G401.6 (cell line): ENCODE results near the gene GLIS1.

Experiments used
- FAIRE-seq: peaks from 2 replicates; lab custom pipeline; 2012; peaks lifted over from hg19 to GRCh38; lab: Jason Lieb, UNC

GLIS1 gene

DNA sequence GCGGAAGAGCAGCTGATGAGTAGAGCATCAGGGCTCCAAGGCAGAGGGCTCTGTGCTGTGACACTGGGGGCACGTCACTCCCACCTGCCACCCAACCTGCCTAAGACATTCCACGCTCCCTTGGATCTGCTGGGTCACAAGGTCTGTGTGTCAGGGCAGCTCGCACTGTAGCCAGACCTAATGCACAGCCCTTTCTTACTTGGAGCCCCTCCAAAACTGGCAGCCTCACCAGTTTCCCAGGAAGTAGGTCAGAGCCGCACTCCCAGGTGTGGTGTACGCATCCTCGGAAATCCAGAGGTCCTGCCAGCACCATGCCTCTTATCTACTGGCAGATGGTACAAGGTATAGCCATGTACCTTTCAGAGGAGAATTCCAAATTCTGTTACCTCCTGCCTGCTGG lies 257.5 kb downstream of the GLIS1 start:
- no peak for FAIRE-seq

DNA sequence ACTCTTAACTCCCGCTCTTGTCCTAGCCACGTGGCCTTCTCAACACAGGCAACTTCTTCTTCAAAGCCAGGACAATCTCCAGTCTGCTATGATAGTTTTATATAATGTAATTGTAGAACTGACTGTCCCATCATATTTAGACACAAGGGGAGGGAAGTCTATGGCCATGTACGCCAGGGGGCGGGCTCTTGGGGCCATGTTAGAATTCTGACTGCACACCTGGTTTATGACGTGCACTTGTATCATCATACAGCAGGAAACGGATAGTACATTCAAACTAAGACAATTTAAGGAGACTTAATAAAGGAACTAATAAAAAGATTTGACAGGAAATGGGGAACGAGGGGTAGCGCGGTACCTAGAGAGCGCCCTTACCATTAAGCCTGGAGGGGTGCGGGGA lies 258.3 kb downstream of the GLIS1 start:
- FAIRE-seq = no peak

DNA sequence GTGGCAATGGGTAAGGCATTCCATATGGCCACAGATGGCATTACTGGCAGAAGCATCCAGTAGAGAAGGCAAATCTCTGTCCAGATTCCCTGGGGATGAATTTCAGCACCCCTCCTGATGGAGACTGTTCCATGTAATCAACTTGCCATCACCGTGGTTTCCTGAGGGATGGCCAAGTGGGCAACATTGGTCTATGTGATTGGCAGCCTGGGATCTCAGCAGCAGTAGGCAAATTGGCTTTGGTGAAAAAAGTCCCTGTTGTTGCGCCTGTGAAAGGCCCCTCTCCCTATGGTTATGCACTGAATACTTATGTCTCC lies 260.5 kb downstream of the GLIS1 start:
- no peak for FAIRE-seq

DNA sequence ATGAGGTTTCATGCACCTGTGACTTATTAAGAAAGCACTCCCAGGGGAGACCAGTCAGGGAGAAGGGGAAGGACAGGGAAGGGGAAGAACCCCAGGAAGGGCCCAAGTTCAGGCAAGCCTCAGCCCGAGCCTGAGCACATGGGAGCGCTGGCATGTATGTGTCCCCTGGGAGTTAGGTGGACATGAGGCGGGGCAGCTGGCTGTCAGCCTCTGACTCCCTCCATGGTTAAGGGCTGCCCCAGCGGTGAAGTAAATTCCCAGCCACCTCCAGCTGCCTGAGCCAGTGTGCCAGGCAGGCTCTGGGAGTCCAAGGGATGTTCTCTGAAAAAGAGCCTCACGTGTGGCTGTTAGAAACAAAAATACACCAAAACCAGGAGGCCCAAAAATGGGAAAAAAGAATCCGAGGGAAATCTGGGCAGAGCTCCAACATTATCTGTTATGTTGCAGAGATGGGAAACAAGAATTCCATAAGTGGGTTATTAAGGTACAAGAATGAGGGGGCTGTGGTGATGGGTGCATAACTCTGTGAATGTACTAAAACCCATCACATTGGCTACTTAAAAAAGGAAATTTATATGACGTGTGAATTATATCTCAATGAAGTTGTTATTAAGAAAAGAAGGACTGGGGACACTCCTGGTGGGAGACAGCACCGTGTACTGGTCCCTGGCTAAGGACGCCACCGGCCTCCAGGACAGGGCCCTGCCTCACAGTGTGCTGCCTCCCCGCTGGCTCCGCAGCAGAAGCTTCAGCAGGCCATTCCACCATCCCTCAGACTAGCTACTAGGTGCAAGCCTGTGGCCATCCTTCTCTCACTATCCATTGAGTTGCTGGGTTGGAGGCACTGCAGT lies 261.1 kb downstream of the GLIS1 start:
- FAIRE-seq = no peak

DNA sequence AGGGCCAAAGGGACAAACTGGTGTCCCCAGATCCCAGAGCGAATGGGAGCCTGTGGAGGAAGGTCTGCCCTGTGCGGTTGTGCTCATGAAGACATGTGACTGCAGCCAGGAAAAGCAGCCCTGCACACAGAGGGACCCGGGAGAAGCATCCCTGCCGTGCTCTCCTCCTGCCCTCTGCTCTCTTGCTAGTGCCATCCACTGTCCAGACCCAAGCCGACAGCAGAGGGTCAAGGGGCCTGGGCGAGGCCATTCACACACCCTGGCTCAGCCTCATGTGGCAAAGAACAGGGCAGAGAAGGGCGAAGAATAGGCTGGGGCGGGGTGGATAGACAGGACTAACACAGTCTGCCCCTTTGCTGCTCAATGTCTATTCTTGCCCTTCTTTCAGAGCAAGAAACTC lies 262.4 kb downstream of the GLIS1 start:
- FAIRE-seq = no peak

DNA sequence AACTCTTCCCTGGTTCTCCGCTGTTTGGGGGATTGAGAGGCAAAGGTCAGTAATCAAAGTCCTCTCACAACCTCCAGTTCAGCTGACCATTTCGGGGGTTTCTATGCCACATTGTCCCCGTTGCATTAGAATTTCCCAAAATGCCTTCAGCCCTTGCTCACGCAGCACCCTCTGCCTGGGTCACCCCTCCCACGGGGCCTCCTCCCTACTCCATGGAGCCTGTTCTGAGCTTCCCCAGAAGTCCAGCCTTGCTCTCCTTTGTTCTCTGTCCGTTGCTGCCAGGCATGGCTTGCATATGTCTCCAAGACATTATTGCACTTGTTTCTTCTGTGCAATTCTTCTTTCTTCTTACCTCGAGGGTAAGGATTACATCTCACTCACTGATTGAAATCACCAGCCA lies 263.3 kb downstream of the GLIS1 start:
- no peak for FAIRE-seq

DNA sequence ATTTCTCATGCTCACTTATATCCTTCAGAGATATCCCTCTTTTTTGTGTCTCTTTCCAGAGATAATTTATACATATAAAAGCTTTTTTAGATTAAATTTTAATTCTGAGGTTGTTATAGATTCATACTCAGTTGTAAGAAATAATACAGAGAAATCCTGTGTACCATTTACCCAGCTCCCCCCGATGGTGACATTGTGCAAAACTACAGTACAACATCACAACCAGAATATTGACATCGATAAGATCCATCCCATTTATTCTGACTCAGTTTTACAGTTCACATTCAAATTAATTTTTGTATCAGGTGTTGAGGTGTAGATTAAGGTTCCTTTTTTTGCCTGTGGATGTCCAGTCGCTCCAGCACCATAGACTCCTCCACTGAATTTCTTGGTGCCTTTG lies 265.5 kb downstream of the GLIS1 start:
- peak; percentile 85 for FAIRE-seq

DNA sequence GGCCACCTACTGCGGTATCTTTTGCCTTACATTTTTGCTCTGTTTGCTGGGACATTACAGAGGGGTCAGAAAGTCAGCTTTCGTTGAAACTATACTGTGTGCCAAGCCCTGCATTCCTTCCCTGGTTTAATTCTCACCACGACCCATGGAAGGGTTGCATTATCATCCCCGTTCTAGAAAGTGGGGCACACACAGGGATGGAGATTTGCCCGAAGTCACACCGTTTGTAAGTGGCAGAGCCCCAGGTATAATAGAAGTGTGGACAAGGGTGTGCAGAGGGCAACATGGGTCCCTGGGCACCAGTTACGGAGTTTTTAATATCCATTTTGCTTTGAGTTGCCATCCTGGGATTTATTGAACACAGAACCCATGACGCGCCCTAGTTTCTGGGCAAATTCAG lies 268.0 kb downstream of the GLIS1 start:
- no peak for FAIRE-seq

DNA sequence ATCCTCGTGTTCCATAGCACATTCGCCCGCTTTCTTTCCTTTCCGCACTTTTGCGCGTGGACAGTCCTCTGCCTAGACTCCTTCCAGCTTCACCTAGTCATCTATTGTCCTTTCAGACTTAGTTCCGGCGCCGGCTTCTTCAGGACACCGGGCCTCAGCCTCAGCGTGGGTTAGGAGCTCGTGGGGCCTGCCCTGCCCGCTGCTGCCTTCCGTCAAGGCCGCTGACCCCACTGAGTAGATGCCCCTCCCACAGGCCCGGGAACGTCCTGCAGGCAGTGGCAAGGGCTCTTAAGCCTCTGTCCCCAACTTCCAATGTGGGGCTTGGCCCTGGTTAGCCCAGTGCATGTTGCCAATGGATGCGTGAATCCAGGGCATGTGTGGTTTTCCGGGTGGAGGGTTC lies 268.4 kb downstream of the GLIS1 start:
- no peak for FAIRE-seq

DNA sequence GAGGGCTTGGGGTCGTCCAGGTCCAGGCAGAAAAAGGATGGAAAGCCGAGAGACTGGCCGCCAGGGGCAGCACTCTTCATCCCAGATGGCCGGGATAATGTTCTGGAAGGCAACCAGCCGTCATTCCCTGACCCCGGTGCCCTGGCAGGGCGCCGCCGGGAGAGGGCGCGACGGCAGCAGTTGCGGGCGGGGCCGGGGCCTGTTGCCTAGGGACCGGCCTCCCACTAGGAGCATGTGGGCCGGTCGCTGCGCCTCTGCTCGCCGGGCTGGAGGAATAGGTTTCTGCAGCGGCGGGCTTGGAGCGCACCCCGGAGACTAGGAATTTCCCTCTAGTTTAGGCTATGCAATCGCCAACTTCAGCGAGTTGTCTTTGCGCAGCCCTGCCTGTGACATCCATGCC lies 268.8 kb downstream of the GLIS1 start:
- no peak for FAIRE-seq

DNA sequence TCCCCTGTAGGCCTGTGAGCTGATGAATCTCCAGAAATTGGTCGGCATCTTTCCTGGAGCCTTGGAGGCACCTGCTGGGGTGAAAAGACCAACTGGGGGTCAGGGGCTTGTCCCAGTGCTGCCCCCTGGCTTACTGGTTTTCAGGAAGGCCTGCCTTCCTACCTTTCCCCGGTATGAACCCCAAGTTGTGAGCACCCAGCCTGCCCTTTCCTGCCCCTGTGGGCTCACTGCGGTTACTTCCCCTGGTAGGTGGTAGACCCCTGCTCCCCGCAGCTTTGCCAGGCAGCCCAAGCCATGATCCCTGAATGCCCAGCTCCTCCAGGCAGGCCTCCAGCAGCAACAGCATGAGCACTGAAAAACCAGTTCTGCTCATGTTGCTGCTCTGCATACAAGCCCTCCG lies 269.6 kb downstream of the GLIS1 start:
- FAIRE-seq = no peak

DNA sequence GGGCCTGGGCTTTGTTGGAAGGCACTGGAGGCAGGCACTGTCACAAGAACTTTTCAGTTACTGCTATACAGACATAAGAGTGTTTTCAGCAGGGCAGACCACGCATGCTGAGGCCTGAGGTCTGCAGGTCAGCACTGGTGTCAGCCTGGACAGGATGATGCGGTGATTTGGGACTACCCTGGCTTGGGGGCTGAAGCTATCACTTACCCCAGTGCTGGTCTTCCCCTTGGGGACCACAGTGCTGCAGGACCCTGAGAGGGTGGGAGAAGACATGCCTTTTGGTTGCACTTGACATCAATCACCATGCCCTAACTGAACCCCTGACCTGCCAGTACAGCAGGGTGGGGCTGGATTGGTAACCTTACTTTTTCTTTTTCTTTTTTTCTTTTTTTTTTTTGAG lies 270.6 kb downstream of the GLIS1 start:
- FAIRE-seq = no peak

DNA sequence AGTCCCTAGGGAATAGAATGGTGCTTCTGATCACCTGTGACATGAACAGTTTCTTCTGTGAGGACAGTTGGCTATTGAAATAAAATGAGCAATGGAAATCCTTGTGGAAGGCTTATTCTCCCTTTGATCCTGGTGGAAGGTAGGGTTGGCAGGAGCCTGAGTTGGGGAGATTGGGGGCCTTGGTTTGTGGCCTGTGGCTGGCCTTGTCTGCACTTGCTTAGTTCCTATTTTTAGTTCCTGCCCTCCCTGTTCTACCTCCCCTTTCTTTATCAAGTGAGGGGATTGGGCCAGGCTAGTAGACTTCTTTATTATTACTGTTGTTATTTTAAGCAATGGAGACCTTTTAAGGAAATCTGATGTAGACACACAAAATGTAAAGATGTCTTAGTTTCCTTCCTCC lies 271.6 kb downstream of the GLIS1 start:
- FAIRE-seq = no peak

DNA sequence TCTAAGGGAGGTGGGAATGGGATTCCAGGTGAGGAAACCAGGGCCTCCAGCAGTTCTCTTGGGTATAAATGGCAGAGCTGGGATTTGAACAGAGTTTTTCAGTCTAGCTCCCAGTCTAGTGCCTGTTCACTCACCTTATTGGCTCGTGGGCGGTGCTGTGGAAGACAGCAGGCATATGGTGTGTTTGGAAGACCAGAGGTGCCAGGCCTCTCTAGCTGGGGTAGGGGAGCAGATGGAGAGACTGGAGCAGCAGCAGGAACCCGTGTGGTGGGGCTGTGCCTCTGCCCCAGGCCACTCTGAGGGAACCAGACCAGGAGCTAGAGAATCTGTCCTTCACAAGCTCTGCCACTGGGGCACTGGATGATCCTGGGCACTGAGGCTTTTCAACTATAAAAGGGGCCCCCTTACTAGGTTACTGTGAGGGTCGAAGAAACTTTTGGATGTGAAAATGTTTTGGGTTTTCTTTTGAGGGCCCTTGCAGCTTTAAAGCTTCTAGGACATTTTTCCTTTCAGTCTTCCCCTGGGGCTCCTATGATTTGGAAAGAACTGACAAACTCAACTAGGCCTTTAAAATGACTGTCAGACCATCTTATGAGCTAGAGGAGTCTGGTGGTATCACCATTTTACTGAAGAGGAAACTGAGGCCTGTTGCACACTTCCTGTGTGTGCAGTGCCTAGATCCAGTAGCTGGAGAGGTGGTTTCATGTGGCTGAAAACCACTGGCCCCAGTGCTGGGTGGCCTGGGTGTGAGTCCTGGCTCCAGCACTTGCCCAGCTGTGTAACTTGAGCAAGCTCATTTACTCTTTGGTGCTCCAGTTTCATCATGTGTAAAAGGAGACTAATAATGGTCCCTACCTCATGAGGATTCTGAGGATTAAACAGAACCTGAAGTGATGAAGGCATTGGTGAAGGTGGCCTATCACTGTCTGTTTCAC lies 273.7 kb downstream of the GLIS1 start:
- no peak for FAIRE-seq

DNA sequence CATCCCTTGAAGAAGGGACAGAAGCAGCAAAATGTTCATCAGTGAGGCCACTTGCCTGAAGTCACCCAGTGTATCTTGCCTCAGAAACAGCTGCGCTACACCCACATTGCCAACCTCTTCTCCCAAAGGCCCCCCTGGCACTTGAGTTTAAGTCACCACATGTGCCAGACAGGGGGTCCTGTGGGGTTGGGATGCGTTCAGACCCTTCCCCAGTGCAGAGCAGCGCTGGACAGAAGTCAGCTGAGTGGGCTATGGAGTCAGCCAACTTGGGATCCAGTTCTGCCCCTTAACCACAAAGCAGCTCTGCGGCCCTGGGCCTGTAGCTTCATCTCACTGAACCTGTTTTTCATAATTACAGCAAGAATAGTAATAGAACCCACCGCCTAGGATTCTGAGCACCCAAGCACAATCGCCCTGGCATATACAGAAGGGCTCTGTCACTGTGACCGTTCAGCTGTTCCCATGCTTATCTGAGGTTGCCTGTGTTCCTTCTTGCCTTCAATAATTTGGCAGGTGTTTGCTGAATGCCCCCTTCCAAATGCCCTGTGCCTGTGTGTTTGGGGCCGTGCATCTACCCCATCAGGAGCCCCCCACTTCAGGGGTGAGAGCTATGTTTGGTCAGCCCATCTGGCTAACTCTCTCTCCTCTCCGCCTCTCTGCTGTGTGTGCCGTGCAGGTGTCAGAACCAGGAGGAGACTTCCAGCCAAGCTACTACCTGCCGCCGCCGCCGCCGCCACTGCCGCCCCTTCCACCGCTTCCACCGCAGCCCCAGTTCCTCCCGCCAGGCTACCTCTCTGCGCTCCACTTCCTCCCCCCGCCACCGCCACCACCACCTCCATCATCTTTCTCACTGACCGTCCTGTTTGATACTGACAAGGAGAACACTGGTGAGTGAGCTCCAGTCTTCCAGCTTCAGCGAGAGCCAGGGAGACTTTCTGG lies 274.7 kb downstream of the GLIS1 start:
- no peak for FAIRE-seq

DNA sequence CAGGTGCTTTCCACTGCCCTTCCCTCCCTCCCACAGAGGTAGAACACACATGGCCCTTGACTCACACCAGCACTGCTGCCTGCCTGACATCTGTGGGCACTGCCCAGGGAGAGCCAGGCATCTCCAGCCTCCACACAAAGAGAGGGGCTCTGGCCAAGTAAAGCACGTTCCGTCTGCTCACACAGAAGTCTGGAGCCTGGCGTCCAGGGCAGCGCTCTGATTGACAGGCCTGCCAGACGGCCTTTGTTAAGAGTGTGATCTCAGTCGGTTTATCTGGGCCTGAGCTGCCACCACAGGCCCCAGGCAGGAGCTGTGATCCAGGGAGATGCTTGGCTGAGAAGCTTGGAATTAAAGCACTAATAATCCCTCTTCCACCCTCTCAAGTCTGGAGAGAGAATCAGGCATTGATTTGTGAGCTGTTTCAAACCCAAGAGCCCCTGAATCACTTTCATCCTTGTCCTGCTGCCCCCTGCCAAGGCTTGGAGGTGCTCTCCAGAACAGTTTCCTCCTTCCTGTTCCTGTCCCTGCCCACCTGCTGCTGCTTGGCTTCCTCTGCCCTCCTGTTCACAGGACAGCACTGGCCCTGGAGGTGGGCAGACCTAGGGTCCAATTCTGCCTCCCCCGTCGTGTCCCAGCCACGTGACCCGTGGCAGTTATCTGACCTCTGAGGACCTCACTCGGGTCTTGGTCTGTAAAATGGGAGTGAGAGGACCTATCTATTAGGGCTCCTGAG lies 276.0 kb downstream of the GLIS1 start:
- no peak for FAIRE-seq

DNA sequence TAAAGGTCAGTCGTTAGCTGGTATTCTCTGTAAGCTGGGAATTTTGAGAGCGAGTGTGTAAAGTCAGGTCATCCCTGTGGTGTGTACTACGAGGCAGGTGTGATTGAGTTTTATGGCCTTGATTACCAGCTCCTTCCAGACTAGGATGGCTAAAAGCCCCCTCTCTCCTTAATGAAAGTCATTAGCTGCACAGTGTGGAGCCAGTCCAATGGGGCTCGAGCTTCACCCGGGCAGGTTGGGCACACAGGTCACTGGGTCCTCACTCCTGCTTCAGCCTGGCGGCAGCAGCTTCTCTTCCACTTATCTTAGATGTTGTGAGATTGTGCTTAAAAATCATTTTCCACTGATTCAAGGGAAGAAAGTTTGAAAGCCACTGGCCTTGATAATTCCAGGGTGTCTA lies 276.8 kb downstream of the GLIS1 start:
- no peak for FAIRE-seq

DNA sequence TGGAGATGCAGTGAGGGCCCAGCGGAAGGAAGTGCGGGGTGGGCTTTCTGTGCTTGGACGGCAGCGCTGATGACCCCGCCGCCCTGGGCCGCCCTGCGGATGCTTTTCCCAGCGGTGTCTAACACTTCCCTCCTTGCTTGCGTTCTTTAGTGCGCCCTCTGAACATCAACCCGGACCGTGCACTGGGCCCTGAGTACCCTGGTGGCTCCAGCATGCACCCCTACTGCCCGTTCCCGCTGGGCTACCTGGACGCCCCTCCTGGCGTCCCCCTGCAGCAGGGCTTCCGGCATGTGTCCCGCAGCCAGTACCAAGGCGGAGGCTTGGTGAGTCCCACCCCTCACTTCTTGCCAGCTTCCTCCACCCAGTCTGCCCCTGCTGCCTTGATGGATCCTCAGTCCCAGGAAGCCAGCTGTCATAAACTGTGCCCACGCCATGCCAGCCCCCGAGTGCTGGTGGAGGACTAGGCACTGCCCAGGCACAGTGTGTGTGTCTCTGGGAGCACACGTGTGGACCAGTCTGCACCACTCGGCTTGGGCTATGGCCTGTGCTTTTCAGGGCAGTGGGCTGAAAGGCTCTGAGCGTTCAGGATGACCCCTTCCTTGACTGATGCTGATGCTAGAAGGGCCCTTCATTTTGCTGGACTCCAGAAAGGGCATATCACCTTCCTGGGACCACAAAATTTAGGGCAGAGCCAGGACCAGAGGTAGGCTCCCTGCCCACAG lies 277.5 kb downstream of the GLIS1 start:
- no peak for FAIRE-seq

DNA sequence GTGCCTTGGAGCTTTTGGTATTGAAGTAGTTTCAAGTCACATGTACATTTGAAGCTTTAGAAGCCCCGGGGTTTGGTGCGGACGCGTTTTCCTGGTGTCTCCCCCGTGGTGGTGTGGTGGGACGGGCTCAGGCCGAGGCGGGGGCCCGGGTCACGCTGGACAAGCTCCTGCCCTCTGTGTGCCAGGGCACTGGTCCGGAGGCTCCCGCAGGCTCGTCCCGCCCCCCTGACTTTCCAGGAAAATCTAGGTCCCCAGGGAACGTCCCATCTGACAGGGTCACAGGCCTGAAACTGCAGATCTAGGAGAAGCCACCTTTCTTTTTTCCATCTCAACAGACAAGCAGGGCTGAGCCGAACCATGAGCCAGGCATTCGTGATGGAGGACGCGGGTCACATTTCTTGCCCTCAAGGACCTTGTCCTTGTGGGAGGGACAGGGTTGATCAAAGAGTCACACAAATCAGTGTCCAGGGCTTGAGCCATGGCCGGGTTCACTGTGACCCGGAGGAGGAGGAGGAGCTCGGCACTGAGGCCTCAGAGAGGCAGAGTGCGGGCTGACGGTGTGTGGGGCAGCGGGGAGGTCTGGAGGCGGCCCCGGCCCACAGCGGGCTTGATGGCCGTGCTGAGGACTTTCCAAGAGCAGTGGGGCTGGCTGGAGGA lies 278.2 kb downstream of the GLIS1 start:
- FAIRE-seq = no peak

DNA sequence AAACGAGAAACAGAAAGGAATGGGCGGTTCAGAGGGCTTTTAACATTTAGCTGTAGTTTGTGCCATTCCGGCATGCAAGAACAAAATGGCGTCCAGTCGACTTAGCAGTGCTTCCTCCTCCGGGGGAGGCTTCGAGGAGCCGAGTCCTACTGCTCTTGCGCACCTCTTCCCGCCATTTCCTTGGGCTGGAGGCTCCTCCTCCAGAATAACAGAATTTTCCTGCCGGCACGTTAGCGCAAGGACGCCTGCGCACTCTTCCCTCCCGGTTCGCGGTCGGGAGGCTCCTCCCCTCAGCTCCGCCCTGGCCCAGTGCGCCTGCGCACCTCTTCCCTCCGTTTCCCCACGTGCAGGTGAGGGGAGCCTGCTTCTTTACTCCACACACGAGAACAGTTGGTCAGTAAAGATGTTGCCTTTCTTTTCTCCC lies 278.7 kb downstream of the GLIS1 start:
- no peak for FAIRE-seq
